ENCODE results near the gene FUBP3.

GRCh38 chr9:130659699-130660248, 80.4 kb downstream of the FUBP3 start:
- TF ChIP-seq POLR2A (IDR thresholded peaks at IDR 0.05) (no peak), EP300 (IDR thresholded peaks at IDR 0.05) (no peak), CTCF (IDR thresholded peaks at IDR 0.05) (no peak), POLR2AphosphoS5 (IDR thresholded peaks at IDR 0.05) (no peak)

Data from upper lobe of left lung (tissue), 4 donors.